Activated T-cell treated with anti-CD3 and anti-CD28 coated beads for 24 hours (primary cell): ENCODE measurements around the gene MLLT1.
"Not testable (repeated sequence)": the region's sequence is repeated elsewhere in the genome, so short reads cannot be mapped to it uniquely, and the experiment has no call there.

Experiments
- DNase-seq: peaks from one replicate; pipeline ENCODE4 v3.0.0-alpha.2; 2020; ENCODE audit warnings: low read depth

The MLLT1 gene, protein sequence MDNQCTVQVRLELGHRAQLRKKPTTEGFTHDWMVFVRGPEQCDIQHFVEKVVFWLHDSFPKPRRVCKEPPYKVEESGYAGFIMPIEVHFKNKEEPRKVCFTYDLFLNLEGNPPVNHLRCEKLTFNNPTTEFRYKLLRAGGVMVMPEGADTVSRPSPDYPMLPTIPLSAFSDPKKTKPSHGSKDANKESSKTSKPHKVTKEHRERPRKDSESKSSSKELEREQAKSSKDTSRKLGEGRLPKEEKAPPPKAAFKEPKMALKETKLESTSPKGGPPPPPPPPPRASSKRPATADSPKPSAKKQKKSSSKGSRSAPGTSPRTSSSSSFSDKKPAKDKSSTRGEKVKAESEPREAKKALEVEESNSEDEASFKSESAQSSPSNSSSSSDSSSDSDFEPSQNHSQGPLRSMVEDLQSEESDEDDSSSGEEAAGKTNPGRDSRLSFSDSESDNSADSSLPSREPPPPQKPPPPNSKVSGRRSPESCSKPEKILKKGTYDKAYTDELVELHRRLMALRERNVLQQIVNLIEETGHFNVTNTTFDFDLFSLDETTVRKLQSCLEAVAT

DNA sequence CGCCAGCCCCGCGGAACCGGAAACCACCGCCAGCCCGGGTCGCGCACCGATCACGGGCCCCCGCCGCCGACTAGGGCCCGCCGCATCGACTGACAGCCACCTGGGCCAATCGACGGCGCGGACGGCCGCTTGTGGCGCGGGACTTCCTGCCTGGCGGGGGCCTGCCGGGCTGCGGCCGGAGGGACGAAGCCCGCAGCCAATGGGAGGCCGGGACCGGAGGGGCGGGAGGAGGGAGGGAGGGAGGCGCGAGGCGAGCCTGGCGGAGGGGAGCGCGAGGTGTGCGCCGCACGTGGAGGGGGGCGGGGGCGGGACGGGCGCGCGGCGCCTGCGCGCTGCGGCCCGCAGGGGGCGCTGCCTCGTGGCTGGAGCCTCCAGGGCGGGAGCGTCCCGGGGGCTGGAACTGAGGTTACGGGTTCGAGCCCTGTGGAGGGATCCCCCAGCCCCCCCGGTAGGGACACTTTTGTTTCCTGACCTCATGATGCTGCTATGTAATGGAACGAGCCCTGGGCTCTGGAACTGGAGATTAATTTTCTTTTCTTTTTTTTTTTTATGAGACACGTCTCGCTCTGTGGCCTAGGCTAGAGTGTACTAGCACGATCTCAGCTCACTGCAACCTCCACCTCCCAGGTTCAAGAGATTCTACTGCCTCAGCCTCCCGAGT, at the start of gene MLLT1:
MLLT1 (minus strand) TSS at position 45 of the 661 bp plus-strand sequence. CDS start 191 bp downstream, outside the sequence.
- DNase-seq = peak; percentile 96

GRCh38 chr19:6326815-6327214, 47.0 kb upstream of the MLLT1 start:
- no peak for DNase-seq

DNA sequence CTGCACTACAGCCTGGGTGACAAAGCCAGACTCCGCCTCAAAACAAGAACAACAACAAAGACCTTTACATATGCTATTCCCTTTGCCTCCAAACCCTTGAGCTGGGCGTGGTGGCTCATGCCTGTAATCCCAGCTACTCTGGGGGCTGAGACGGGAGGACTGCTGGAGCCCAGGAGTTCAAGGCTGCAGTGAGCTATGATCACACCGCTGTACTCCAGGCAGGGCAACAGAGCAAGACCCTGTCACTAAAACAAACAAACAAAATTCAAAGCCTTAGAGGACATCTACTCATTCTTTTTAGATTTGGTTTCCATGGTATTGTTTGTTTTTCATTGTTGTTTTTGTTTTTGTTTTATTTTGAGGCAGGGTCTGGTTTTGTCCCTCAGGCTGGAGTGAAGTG, 45.8 kb upstream of the MLLT1 start:
- no peak for DNase-seq

DNA sequence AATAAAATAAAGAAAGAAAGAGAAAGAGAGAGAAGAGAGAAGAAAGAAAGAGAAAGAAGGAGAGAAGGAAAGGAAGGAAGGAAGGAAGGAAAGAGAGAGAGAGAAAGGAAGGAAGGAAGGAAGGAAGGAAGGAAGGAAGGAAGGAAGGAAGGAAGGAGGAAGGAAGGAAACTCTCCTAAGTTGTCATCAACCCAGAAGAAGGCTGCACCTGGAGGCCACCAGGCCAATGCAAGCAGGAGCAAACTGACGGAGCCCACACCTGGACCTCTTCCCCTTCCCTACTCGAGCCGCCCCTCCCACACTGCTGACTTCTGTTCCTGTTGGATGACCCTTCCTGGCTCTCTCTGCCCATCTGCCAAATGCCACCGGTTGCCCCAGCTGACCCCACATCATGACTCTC, 45.0 kb upstream of the MLLT1 start:
- no peak for DNase-seq

DNA sequence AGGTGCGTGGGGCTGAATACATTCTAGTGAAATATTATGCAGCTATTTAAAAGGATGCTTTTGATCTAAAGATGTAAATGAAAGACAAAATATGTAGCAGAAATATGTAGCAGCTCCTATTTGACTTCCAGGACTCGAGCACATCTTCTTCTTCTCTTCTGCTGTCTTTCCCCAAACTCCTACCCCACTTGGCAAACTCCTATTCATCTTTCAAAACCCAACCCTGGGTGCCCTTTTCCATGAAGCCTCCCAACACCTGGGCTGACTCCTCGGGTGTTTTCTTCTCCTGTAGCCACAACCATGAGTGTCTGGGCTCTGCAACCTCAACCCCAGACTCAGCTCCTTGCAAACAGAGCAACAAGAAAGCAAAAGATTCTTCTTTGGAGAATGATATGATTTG, 42.5 kb upstream of the MLLT1 start:
- DNase-seq = no peak

GRCh38 chr19:6319376-6319775, 39.6 kb upstream of the MLLT1 start:
- no peak for DNase-seq

DNA sequence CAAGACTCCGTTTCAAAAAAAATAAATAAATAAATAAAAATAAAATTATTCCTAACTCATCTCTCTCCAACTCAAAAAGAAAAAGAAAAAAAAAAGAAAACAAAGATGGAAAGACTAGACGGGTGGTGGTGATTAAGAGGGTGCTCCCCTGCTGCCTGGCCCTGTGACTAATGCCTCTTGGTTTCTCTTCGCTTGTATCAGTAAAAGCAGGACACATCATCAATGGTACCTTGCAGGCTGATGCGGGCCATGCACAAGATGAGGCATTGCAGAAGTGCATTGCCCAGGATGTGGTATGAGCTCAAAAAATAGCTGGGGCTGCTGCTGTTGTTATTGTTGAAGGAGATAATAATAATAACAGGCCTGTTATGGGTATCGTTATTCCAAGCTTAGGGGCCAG, 39.0 kb upstream of the MLLT1 start:
- DNase-seq = no peak

- not testable (repeated sequence) for DNase-seq
These were observed 35.9 kb upstream of the MLLT1 start for GRCh38 chr19:6315646-6316045.

DNA sequence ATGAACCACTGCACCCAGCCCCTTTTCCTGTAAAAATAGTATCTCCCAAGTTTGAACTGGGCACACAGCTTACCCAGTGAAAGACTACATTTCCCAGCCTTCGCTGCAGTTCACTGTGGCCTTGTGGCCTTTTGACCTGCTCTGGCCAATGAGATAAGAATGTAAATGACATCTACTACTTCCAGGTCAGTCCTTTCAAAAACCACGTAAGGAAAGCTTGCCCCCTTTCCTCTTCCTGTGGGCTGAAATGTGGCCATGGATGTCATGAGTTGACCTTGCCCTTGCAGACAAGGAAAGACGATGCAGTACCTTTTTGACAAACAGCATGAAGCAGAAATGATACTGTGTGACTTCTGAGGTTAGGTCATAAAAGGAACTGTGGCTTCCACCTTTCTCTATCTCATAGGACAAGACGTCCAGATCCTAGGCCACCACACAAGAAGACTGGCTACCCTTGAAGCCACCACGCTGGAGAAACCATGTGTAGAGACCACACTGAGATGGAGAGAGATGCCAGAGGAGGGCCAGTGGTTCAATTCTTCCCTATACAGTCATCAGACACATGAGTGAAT, 33.7 kb upstream of the MLLT1 start:
- no peak for DNase-seq

- DNase-seq = no peak
These were observed 32.2 kb upstream of the MLLT1 start for GRCh38 chr19:6312018-6312417.

- DNase-seq = no peak
These were observed 18.6 kb upstream of the MLLT1 start for GRCh38 chr19:6298413-6298812.

DNA sequence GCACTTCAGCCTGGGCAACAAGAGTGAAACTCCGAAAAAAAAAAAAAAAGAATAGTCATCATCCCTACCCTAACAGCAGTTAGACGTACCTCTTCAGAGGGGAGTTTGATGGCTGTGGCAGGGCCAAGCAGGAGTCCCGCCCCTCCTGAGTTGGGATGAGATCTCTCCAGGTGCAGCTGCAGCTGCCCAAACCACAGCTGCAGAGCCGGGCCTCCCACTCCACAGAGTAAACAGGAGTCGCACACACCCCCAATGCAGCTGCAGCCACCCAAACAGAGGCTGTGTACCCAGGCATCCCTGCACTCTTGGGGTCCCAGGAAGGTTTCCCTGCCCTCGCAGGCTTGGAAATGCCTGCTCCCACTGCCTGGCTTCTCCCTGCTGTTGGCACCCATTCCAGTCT, 17.4 kb upstream of the MLLT1 start:
- DNase-seq = no peak

DNA sequence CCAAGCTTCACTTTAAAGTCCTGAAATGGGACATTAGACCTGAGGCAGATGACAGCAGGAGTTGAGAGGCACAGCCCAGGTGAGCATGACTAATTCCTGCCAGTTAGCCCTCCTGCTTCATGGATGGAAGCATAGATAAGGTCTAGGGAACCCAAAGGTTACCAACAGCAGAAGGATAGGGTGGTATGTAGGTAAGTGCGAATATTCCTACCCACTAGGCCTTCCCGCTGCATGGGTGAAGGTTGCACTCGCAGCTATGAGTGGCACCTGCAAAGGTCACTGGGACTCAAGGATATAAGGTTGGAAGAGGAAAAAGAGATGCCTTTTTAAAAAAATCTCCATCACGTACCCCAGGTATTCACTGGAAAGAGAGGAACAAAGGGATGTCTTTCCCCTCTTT, 12.2 kb upstream of the MLLT1 start:
- no peak for DNase-seq

DNA sequence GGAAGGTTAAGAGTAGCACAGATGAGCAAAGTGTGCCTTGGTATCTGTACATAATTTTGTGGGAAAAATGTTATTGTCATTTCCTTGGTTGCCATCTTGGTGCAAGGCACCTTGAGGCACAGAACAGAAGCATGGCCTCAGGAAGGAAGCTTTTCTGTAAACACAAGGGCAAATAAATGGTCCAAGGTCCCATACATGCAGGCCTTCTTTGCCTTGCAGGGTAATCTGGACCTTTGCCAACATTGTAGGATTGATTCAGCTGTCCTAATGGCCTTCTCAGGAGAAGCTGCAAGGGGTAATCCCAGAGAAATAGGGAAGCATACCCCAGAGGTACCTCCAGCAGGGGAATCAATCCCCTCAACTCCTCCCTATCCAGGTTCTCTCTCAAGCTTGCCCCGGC, 9.0 kb upstream of the MLLT1 start:
- DNase-seq = no peak

DNA sequence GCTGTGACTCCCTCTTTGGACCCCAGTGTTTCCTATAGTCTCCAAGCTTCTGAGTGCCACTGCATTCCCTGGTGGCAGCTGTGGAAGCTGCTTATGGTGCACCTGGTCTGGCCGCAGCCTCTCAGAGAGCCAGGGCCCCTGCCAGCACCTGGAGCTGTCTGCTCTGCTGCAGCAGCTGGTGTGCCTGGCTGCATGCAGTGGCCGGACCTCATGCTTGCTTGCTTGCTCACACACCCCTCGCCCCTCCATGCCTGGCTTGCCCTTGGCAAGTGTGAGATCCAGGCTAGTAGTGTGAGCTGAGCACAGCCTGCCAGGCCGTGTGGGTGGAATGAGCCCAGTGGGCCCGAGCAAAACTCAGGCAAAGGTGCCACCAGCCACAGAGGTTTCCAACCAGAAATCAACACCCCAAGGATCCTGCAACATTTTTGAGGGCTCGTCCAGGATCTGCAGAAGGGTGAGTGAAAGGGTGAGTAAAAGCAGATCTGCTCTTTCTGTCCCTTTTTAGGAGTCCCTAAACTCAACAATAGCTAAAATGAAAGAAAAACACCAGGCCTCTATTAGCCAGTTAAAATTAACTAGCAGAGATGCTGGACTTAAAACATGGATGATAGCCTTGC, 7.6 kb upstream of the MLLT1 start:
- DNase-seq = no peak

DNA sequence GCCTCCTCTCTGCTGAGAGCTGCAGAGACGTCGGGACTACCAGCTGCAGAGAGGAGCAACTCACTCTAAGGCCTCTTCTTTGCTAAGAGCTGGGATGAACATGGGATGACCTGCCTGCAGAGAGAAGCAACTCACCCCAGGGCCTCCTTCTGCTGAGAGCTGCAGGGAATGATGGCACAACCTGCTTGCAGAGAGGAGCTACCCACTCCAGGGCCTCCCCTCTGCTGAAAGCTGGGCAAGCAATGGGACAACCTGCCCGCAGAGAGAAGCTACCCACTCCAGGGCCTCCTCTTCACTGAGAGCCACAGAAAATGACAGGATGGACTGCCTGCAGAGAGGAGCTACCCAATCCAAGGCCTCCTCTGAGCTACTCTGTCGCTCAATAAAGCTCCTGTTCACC, 6.9 kb upstream of the MLLT1 start:
- DNase-seq = no peak

GRCh38 chr19:6282393-6282792, 2.6 kb upstream of the MLLT1 start:
- not testable (repeated sequence) for DNase-seq

DNA sequence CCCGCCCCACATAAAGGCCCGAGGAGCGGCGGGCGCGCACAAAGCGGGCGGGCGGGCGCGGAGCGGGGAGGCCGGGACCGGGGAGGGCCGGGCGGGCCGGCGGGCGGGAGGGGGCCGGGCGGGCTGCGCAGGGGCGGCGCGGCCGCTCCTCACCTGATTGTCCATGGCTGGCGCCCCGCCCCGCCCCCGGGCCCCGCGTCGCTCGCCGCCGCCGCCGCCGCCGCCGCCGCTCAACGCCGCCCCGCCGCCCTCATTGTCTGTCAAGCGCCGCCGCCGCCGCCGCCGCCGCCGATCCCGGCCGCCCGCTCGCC, 200 bp downstream of the MLLT1 start:
- DNase-seq = no peak

DNA sequence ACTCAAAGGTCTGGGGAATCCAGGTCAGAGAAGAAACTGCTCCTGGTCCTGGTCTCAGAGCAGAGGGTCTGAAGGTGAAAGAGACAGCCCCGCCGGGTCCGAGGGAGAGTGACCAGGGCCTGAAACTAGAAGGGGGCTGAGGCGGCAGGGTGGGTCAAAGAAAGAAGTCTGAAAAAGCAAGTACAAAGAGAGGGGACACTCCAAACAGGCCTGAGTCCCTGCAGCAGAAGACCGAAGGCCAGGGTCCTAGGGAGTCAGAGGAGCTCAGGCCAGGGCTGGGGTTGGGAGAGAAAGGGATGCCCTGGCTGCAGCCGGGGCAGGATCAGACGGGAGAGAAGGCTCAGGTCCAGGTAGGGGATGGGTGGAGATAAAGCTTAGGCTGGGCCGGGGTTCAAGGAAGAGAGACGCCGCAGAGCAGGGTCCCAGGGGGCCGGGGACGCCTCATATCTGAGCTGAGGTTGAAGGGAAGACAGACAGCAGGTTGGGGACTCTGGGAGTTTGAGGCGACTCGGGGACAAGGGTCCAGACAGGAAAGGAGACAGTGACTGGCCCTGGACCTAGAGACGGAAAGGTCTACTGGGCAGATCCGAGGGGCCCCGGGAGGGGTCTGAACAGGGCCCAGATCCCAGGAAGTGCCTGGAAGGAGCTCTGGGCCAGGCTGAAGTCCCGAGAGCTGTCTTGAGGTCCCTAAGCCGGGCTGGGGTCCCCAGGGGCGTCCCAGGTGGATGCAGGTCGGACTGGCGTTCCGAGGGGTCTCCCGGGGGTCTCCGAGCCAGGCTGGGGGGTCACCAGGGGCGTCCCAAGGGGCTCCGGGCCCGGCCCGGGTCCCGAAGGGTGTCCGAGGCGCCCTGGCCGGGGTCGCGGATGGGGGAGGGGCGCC, 795 bp downstream of the MLLT1 start:
- no peak for DNase-seq

- DNase-seq = no peak
These were observed 1.7 kb downstream of the MLLT1 start for GRCh38 chr19:6278051-6278450.

DNA sequence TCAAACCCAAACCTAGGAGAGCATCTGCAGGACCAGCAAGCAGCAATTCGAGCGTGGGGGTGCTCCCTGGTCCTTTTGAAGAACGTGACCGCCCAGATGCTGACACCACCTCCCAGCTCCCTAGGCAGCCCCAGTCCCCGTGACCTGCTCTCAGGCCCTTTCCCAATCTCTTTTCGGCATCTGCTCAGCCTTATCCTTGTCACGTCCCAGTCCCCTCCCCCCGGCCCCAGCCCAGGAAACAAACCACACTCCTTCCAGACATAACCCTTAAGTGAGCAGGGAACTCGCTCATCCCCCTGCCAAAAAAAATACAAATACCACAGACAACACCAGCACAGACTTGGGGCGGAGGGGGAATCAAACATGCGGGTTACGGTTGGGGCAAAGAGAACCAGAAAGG, 3.3 kb downstream of the MLLT1 start:
- no peak for DNase-seq
